MCF 10A (cell line): Measurements from ENCODE around the gene GALNT10. TPM values are rescaled to one million over a fixed set of nuclear protein-coding genes. Genes with fewer than 3 reads are reported as not detected.

Experiments
- BruUV-seq: library from RNA; stranded (reverse); fragments of 400-500 nt; replicated peaks from 2 replicates; lab custom pipeline; 2021; lab: Mats Ljungman, UMichigan
- CTCF ChIA-PET: fragments of 300-600 bp; sonication (Branson Sonifier 250); formaldehyde crosslinking; extraction: SDS; loops from one replicate; lab custom pipeline; 2021; ENCODE audit warnings: antibody characterized with exemption, inconsistent platforms; lab: Yijun Ruan, JAX
- POLR2A ChIA-PET: fragments of 300-600, 350-650 bp; sonication (Branson Sonifier 250); formaldehyde crosslinking; extraction: SDS; loops from one replicate; lab custom pipeline; 2020; ENCODE audit warnings: antibody characterized with exemption, inconsistent platforms; lab: Yijun Ruan, JAX
- DNase-seq: peaks from one replicate; pipeline ENCODE4 v3.0.0-alpha.2; 2018; ENCODE audit not compliant: unreplicated experiment
- H3K27ac Mint-ChIP-seq: one replicate; pipeline ENCODE4 v1.8.0; 2022; ENCODE audit warnings: mild to moderate bottlenecking, low read depth, mixed read lengths; ENCODE audit not compliant: unreplicated experiment
- H3K27me3 Mint-ChIP-seq: one replicate; pipeline ENCODE4 v1.8.0; 2022; ENCODE audit warnings: mixed read lengths; ENCODE audit not compliant: insufficient read depth, unreplicated experiment
- H3K36me3 Mint-ChIP-seq: one replicate; pipeline ENCODE4 v1.8.0; 2022; ENCODE audit warnings: mild to moderate bottlenecking, moderate library complexity, mixed read lengths; ENCODE audit not compliant: insufficient read depth, unreplicated experiment
- H3K4me1 Mint-ChIP-seq: one replicate; pipeline ENCODE4 v1.8.0; 2022; ENCODE audit warnings: mixed read lengths; ENCODE audit not compliant: insufficient read depth, unreplicated experiment
- H3K4me3 Mint-ChIP-seq: one replicate; pipeline ENCODE4 v1.8.0; 2022; ENCODE audit warnings: mild to moderate bottlenecking, moderate library complexity, mixed read lengths; ENCODE audit not compliant: unreplicated experiment
- H3K9me3 Mint-ChIP-seq: one replicate; pipeline ENCODE4 v1.8.0; 2022; ENCODE audit warnings: mixed read lengths; ENCODE audit not compliant: unreplicated experiment
- CTCF ChIP-seq: fragments of 200-600 bp; IDR thresholded peaks from one replicate; pipeline ENCODE4 v1.8.0; 2022; ENCODE audit warnings: antibody characterized with exemption, mild to moderate bottlenecking; ENCODE audit not compliant: unreplicated experiment
- intact Hi-C: fragments of 100-400 bp; cut with micrococcal nuclease; formaldehyde crosslinking; loops from 2 replicates; pipeline ENCODE4 v1.14.1; 2022
- total RNA-seq: library from RNA; stranded (reverse); gene quantifications from 2 replicates; pipeline ENCODE4 v1.2.3, GENCODE V29; 2022

Gene GALNT10
- total RNA-seq, 1 experiment from 2014 or later: 57.4 TPM

- H3K4me1 Mint-ChIP-seq: peaks cover 10% of the 10 kb centered on the region
- H3K4me3 Mint-ChIP-seq: no peak overlapping the region
- intact Hi-C loops: no loop called here
- BruUV-seq: no TSS peak
- no peaks in the 10 kb centered on the region for H3K27me3 Mint-ChIP-seq
- no peak for DNase-seq
- no peak for TF ChIP-seq CTCF
- H3K9me3 Mint-ChIP-seq: no peaks in the 10 kb centered on the region
- ChIA-PET POLR2A (no interaction called here), CTCF (interaction anchor here (0.8 to 1.5 kb wide), 5 partner anchors 18 to 246 kb away, joined by 3 to 6 read pairs (median 4); no protein-coding TSS in a partner anchor)
- H3K27ac Mint-ChIP-seq: no peak overlapping the region
- no peaks in the 10 kb centered on the region for H3K36me3 Mint-ChIP-seq
Measured at GRCh38 chr5:154315756-154316155, 125.2 kb downstream of the GALNT10 start.

- CTCF ChIA-PET: interaction anchor here (0.8 to 1.5 kb wide), 5 partner anchors 18 to 247 kb away, joined by 3 to 6 read pairs (median 4); no protein-coding TSS in a partner anchor
- TF ChIP-seq CTCF: no peak
- no peak overlapping the region for H3K4me3 Mint-ChIP-seq
- no TSS peak for BruUV-seq
- POLR2A ChIA-PET: interaction anchor here (1.1 kb wide), 1 partner anchor 9 kb away, joined by 5 read pairs; no protein-coding TSS in a partner anchor
- no peak overlapping the region for H3K27ac Mint-ChIP-seq
- H3K27me3 Mint-ChIP-seq: no peaks in the 10 kb centered on the region
- no peak for DNase-seq
- intact Hi-C loops: no loop called here
- H3K4me1 Mint-ChIP-seq: peaks cover 10% of the 10 kb centered on the region
- no peaks in the 10 kb centered on the region for H3K9me3 Mint-ChIP-seq
- H3K36me3 Mint-ChIP-seq: no peaks in the 10 kb centered on the region
Measured at GRCh38 chr5:154316223-154316935, 125.8 kb downstream of the GALNT10 start.

- no peaks in the 10 kb centered on the region for H3K27me3 Mint-ChIP-seq
- ChIA-PET POLR2A (no interaction called here), CTCF (interaction anchor here (0.6 to 0.9 kb wide), 3 partner anchors 87 to 315 kb away, joined by 3 to 5 read pairs (median 3); no protein-coding TSS in a partner anchor)
- H3K4me3 Mint-ChIP-seq: no peak overlapping the region
- TF ChIP-seq CTCF: no peak
- no peak overlapping the region for H3K27ac Mint-ChIP-seq
- H3K9me3 Mint-ChIP-seq: no peaks in the 10 kb centered on the region
- H3K4me1 Mint-ChIP-seq: peaks cover 5% of the 10 kb centered on the region
- BruUV-seq: no TSS peak
- intact Hi-C loops: no loop called here
- H3K36me3 Mint-ChIP-seq: peaks cover under 1% of the 10 kb centered on the region
- no peak for DNase-seq
Measured at GRCh38 chr5:154317916-154318315, 127.4 kb downstream of the GALNT10 start.

- Mint-ChIP-seq H3K27me3 (no peaks in the 10 kb centered on the region), H3K4me1 (peaks cover 5% of the 10 kb centered on the region), H3K4me3 (no peak overlapping the region), H3K27ac (no peak overlapping the region), H3K9me3 (no peaks in the 10 kb centered on the region), H3K36me3 (peaks cover 6% of the 10 kb centered on the region)
- BruUV-seq: no TSS peak
- CTCF ChIA-PET: interaction anchor here (0.5 kb wide), 1 partner anchor 94 kb away, joined by 3 read pairs; no protein-coding TSS in a partner anchor
- intact Hi-C loops: no loop called here
- POLR2A ChIA-PET: no interaction called here
- no peak for DNase-seq
- TF ChIP-seq CTCF: no peak
Measured at GRCh38 chr5:154318691-154319090, 128.2 kb downstream of the GALNT10 start.
